Hematopoietic multipotent progenitor cell treated with erythropoietin and hydrocortisone succinate and interleukin-3 and kit ligand, for 17 days (in vitro differentiated cells): ENCODE measurements around the gene DLST.

ENCODE experiments used
- DNase-seq: peaks from one replicate; pipeline ENCODE4 v3.0.0-alpha.2; 2015; ENCODE audit warnings: low spot score

The DLST gene

DNA sequence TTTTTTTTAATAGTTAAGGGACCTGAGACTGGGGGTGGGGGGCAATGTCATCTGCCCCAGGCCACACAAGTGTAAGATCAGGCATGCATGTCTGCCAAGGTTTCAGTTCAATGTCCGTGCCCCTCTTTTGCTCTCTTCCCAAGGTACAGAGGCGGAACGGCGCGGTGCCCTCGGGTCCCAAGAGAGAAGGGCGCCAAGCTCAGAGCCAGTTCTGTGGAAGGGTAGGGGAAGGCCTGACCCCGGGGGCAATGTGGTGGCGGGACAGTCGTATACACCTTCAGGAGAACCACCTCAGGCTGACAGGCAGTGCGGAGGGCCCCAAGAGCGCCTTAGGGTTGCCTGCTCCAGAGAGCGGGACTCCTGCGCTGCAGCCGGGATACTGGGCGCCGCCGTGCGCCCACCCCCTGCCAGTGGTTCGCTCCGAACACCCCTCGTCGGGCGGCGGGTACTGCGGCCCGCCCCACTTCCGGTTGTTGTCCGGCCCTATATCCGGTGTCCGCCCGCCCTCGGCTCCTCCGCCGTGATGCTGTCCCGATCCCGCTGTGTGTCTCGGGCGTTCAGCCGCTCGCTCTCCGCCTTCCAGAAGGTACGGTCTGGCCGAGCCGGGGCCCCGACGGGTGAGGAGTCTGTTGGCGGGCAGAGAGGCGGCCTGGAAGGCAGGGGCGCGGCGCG, at the start of gene DLST:
TSS of gene DLST (plus strand) at position 486 of the 672 bp plus-strand sequence. CDS start at position 524, 38 bp downstream.
- DNase-seq, result peak; percentile 85

DNA sequence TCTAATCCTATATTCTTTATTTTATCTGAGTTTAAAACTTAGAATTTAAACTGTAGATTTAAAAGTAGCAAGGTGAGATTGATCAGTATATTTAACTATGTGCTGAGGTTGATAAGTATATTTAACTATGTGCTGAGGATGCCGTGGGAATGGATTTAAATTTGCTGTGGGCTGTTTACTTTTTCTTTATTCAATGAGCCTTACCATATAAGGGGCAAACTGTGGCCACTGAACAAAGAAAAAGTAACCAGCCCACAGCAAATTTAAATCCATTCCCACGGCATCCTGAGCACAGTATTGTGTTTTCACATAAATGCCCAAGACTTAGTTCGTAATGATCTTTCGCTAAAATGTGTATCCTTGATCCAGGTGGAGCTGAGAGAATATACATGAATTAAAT, 48.9 kb upstream of the DLST start:
- no peak for DNase-seq

DNA sequence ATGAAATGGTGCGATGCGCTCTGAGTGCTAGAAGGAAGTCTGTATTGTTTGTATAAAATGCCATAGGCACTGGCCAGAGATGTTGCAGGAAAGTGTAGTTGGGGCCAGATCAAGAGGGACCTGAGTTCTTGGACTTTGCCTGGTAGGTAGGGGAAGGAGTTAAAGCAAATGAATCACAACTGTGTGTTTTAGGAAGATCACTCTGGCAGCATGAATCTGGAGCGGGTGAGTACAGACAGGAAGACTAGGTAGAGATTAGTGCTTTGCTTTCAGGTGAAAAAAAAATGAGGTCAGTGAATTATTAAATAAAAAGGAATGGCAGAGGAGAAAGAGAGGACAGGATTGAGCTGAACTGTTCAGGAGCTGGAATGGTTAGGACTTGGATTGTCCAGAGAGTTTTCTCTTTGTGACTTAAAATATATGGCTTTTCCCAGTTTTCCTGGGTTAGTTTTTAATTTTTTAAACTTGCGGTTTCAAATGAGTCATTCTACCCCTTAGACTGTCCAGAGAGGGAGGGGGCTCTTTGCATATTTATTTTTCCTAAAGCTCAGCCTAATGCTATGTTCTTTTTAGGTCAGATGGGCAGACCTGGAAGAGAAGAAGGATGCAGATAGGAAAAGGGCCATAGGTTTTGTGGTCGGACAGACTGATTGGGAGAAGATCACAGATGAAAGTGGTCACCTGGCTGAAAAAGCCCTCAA, 46.9 kb upstream of the DLST start:
- DNase-seq, result no peak

DNA sequence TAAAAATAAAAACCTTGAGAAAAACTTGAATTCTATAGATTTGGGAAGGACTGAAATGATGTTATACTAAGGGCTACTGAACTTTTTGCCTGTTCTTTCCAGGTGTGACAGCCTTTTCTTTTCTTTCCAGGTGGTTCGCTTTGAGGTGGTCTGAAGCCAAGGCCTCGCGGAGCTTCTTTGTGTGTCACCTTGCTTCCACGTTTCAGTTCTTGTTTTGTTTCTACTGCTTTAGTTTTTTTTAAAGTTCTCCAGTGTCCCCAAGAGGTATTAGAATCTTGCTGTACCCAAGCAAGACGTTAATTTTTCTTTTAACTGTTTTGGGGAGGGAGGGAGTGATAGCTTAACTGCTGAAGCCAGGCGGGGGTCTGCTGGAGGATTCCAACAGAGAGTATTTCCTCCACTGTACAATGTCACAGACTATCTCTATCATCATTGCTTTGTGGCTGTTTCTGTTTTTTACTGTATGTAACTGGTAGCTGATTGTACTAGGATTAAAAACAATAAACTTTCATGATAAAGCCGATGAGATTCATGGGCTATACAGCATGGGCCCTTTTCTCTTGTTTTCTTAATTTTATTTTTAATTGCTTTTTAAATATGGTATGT, 46.0 kb upstream of the DLST start:
- DNase-seq, result no peak

DNA sequence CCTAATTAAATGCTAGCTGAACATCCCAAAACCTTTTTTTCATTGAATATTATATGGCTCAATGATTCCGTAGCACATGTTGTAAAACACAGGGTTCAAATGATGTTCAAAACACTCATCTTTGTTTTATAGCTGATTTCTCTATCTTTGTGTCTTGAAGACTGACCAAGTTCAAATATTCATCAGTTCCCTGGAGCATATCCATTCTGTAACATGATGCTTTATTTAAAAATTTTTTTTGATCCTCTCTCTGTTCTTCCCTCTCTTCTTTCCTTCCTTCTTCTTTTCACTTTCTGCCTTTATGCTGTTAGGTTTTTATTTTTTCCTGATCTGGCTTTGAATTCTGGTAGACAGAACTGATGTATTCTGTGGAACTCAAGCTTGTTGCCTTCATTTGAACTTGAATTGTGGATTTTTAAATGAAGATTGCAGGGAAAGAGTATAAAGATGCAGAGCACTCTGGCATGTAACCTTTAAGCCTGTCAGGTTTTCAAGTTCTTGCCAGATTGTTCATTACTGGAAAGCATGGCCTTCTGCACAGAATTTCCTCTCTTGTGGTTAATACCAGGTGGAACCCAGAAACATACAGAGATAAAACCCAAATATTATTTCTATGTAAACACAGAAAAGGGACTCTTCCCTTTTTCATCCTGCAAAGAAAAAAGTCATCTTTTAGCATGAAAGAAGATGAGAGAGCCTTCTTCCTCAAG, 45.3 kb upstream of the DLST start:
- no peak for DNase-seq

DNA sequence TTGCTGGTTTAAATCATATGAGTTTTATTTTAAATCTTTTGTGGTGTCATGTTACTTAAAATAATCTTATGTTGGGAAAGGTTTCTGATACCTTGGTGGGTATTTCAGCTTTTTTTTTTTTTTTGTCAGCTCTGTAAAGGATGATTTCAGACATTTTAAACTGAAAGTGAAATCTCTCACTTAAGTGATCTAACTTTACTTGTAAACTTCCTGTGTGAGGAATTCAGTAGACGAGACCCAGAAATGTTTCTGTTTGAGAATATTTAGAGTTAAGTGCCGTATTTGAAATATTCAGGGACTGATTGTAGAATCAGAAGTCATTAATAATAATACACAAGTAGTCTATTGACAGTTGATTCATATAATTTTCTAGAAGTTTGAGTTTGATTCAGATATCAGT, 43.5 kb upstream of the DLST start:
- no peak for DNase-seq

DNA sequence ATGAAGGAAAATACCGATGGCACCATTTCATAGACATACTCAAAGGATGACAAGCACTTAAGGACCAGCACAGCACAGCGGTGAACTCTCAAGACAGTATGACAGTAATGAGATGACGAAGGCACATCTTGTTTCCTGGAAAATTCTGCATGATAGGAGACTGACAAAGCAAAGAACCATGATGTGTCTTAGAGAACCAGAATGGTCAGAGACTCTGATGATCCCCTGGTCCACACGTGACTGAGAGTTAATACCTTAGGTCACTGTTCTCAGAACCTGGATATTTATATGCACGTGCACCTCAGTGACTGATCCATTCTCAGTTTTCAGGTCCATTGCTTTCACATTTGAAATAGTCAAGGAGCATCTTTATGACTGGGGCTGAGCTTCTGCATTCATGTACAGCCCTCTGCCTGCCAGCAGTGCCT, 41.1 kb upstream of the DLST start:
- no peak for DNase-seq

DNA sequence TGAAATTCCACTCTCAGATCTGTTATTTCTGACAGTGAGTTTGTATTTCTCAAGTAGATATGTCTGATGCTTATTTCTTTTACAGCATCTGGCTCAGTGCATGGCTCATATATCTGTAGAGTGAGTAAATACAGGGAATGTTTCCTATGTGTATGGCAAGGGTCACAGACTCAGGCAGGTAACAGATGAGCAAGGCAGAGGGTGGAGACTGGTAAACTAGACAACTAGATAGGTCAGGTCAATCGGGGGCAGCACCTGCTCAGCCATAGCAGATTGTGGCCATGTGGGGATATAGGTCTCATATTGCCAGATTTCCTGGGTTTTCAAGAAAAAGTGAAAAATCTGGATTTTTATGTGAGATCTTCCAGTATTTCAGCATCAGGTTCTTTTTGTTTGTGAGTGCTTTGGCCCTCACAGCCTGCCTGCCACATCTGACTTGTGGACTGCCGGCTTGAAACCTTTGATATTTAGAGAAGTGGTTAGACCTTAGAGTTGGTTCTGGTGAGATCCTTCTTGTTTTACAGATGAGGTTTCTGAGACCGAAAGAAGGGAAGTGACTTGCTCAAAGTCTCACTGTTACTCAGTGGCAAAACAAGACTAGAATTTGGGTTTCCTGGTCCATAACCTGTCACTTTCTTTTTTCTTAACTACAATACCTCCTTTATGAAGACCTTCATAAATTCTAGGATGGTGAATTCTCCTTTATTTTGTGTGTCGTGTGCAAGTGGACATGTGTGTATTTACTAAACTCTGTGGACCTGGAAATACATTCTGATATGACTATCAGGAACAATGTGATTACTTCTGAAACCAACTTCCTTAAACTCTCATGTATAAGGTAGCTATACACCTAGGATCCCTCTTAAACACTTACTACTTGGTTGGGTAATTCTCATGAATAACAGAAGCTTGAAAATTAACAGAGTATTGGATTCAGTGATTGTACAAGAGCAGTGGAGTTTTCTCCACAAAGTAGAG, 40.2 kb upstream of the DLST start:
- no peak for DNase-seq

DNA sequence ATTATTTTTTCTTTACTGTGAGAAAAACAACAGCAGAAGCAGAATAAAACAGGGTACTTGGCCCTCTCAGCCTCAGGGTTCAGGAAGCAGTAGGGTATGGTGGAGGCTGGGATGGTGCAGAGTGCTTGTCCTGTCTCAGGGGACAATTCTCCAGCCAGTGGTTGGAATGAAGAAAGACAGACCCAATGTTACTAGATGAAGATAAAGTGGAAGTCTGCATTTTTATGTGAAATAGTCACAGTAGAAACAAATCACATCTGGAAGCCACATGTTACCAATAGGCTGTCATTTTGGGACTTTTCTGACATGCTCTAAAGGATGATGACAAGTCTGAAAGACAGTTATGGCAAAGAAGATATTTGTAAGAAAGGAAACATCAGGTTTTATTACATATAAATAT, 38.1 kb upstream of the DLST start:
- DNase-seq, result no peak

DNA sequence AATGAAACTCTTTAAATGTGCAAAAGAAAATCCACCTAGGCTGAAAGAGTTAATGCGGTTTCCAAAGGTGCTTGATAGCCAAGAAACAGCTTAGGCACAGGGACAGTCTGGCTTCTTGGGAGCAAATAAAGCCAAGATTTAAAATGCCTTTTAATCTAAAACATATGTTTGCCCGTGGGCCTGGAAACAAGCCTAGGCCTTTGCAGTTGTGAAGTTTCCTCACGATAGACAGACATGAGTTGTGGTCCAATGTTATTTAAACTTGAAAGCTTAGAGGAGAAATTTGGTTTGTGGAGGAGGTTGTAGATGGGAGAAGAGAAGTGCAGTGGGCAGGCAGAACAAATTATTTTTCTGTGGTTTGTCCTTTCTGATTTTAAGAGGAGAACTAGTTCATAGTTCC, 35.5 kb upstream of the DLST start:
- no peak for DNase-seq

DNA sequence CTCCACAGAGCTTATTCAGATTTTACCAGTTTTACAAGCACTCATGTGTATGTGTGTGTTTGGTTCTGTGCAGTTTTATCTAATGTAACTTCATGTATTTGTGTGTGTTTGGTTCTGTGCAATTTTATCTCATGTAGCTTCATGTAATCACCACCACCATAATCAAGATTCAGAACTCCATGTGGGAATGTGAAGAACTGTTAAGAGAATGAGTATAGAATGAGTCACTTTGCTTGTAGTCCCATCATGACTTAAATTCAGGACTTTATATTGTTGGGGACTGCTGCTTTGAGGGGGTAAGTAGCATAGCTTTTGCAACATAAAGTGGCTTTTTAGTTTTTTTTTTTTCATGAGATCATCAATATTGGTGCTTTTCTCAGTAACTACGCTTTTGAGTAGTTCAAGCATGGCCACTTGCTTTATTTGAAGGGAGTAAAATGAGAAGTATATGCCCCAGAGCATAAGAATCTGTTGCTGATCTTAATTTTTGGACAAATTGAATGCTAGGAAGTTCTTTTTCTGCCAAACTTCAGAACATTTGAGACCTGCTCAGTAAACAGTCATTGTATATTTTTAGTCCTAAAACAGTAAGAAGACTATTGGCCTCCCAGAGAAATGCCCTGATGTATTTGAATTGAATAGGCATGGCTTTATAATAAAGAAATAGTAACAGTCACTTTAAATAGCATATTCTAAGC, 34.6 kb upstream of the DLST start:
- DNase-seq, result no peak

DNA sequence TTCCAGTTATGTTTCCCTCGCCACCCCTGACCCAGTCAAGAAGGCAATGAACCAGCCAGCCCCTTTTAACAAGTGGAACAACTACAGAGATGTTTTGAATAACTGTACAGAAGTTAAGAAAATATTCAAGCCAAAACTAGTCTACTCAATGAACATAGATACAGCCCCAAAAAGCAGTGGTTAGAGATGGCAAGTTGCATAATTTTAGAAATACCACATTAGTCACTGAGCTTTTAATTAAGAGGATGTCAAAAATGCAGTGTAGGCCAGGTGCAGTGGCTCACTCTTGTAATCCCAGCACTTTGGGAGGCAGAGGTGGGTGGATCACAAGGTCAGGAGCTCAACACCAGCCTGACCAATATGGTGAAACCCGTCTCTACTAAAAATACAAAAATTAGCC, 32.9 kb upstream of the DLST start:
- no peak for DNase-seq

DNA sequence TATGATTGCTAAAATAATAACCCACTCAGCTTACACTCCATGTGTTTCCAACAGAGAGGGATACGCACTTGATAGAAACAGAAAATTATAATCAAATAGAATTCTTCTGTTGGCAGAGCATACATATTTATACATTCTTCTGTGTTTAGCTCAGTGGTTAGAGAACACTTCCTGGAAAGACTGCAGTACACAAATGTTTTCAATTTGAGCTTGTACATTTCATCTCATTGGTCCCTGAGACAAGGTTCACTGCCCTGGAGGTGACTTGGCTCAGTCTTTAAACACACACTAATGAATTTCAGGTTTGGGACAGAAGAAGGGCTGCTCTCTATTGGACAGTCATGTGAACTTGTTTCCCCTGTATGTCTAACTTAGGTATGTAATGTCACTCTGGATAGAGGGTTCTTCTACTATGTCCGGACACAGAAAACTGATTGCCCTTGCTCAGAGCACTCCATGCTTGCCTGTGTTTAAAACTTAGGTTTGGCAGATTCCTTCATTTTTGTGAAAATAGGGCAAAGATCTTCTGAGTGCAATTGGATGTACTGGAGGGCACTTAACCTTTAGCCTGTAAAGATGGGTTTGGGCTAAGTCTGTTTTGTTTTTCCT, 28.7 kb upstream of the DLST start:
- no peak for DNase-seq

DNA sequence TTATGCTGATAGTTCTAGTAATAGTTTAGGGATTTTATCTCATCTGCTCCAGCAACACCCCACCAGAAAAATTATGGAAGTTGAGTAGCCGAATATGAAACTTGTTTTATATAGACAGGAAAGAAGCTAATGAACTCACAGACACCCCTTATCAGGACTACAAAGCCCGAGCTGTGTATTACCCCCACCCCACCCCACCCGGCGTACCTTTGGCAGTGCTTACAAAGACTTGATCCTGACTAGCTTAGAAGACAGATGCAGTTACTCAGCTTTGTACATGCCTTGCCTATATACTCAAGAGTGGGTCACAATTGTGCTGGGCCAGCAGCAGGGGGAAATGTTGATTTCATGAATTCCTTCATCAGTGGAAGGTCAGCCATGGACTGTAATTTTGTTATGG, 28.1 kb upstream of the DLST start:
- no peak for DNase-seq

DNA sequence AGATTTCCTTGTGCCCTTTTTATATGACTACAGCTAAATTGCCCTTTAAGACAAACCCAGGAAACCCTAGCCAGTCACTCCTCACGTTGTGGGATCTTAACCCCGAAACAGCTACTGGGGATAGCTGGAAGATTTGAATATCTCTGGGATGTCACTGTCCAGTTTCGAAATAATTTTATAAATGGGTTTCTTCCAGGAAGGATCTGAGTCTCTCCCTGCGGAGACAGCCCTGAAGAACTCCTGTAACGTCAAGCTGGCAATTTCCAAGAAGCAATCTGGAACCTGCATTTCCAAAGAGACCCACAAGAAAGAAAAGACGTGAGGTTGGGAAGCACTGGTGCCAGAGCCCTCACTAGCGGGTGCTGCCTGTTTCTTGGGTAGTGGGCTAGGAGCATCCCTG, 26.7 kb upstream of the DLST start:
- DNase-seq, result no peak

DNA sequence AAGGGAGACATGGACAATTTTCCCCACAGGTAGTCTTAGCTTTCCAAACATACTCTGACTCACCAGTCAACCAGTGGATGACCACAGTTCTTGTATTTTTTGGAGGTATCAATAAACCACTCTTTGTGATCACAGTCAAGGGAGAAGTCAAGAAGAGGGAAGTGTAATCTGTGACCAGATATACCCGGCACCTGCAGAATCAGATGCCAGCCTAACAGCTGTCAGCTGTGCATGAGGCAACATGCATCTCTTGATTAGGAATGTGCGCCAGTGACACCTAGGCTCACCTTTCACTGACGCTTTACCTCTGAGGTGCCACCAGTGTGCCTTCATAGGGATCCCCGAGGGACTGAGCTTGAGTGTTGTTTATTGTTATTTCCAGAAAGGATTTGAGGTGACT, 25.8 kb upstream of the DLST start:
- no peak for DNase-seq

DNA sequence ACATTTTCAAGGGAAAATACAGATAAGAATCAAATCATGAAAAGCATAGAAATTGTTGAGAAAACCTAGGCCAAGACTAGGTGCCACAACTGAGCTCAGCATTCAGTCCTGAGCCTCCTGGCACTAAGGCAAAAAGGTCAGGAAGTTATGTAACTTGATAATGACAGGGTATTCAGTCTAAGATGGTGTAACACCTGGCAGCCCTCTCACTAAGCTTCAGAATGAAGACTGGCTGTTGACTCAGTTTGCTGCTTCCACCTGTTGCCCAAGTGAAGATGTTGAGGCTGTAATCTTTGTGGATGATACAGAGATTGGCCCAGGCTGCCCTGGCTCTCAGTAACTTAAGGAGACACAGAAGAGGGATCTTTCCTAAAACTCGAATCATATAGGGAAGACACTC, 25.4 kb upstream of the DLST start:
- no peak for DNase-seq

DNA sequence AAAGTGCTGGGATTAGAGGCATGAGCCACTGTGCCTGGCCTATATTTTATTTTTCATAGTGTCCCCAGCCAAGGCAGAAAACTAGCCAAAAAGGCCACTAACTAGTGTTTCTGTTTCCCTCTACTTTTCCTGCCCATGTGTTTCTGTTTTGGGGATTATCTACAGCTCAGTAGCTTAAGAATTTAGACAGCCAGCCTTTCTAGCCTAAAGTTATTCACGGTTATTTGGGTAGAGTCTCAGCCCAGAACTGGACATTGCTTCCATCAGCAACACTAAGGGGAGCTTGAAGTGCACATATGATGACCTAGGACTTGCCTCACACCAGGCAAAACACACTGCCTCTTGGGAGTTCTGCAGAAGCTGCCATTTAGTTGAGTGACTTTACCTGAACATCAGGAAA, 23.7 kb upstream of the DLST start:
- DNase-seq, result no peak

DNA sequence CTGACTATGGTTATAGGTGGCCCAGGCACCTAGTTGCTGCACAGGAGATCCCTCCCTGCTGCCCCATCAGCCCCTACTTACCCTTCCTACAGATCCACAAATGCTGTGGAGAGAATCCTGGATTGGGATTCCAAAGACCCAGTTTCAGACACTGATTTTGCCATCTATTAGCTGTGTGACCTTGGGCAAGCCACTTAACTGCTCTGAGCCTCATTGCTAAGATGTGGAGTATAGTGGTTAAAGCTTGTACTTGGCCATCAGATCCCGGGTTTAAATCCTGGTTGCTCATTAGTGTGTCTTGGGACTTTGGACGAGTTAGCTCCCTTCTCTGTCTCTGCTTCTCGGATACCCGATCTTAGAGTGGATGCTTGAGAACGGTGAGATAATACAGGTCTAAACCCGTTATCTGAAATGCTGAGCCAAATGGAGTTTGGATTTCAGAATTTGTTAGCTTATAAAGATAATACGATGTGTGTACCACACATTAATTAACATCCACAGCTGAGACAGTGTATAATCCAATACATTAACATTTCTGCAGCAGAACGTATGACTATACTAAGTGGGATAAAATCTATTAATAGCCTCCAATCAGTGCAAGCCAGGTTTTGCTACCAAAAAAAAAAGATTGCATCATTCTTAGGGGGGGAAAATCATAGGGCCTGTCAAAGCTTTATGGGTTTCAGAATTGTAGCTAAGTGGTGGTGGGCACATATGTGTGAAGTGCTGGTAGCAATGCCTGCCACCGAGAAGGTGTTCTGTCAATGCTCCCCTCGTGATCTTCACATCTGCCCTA, 21.8 kb upstream of the DLST start:
- DNase-seq, result no peak
